IPS-18c (cell line): Measurements from ENCODE around the gene STRADA.

Source experiments
- H3K4me3 ChIP-seq: 2 replicates; pipeline ENCODE4 v1.7.0; 2013; ENCODE audit warnings: low read depth, mild to moderate bottlenecking, low read length, moderate library complexity; ENCODE audit not compliant: insufficient read depth
- H3K9me3 ChIP-seq: one replicate; pipeline ENCODE4 v1.6.1; 2013; ENCODE audit warnings: mild to moderate bottlenecking, low read length, moderate library complexity; ENCODE audit not compliant: control insufficient read depth, insufficient read depth

Gene STRADA

GRCh38 chr17:63696381-63696961 is 45.1 kb downstream of the STRADA start:
- Histone ChIP-seq H3K9me3 (no peaks in the 10 kb centered on the region), H3K4me3 (no peak overlapping the region)

- H3K4me3 ChIP-seq, result no peak overlapping the region
- H3K9me3 ChIP-seq, result no peaks in the 10 kb centered on the region
Measured at GRCh38 chr17:63695889-63696288, 45.7 kb downstream of the STRADA start.

- Histone ChIP-seq H3K9me3 (no peaks in the 10 kb centered on the region), H3K4me3 (no peak overlapping the region)
Measured at GRCh38 chr17:63694950-63695773, 46.4 kb downstream of the STRADA start.

GRCh38 chr17:63694229-63694949 is 47.2 kb downstream of the STRADA start:
- Histone ChIP-seq H3K4me3 (no peak overlapping the region), H3K9me3 (no peaks in the 10 kb centered on the region)

- Histone ChIP-seq H3K9me3 (no peaks in the 10 kb centered on the region), H3K4me3 (no peak overlapping the region)
Measured at GRCh38 chr17:63693411-63694113, 48.0 kb downstream of the STRADA start.

GRCh38 chr17:63692195-63692816 is 49.3 kb downstream of the STRADA start:
- Histone ChIP-seq H3K9me3 (no peaks in the 10 kb centered on the region), H3K4me3 (no peak overlapping the region)

GRCh38 chr17:63689479-63689878 is 52.1 kb downstream of the STRADA start:
- no peak overlapping the region for H3K4me3 ChIP-seq

GRCh38 chr17:63688396-63689020 is 53.1 kb downstream of the STRADA start:
- Histone ChIP-seq H3K4me3 (no peak overlapping the region), H3K9me3 (no peaks in the 10 kb centered on the region)

More at GRCh38 chr17:63689479-63689878, 52.1 kb downstream of the STRADA start:
- no peaks in the 10 kb centered on the region for H3K9me3 ChIP-seq

GRCh38 chr17:63686138-63686685 is 55.4 kb downstream of the STRADA start:
- H3K4me3 ChIP-seq, result no peak overlapping the region
- no peaks in the 10 kb centered on the region for H3K9me3 ChIP-seq

GRCh38 chr17:63685578-63685977 is 56.0 kb downstream of the STRADA start:
- H3K9me3 ChIP-seq, result no peaks in the 10 kb centered on the region
- H3K4me3 ChIP-seq, result no peak overlapping the region

- Histone ChIP-seq H3K4me3 (no peak overlapping the region), H3K9me3 (no peaks in the 10 kb centered on the region)
Measured at GRCh38 chr17:63685041-63685440, 56.6 kb downstream of the STRADA start.

- H3K9me3 ChIP-seq, result no peaks in the 10 kb centered on the region
- no peak overlapping the region for H3K4me3 ChIP-seq
Measured at GRCh38 chr17:63682981-63683380, 58.6 kb downstream of the STRADA start.

GRCh38 chr17:63682441-63682840 is 59.2 kb downstream of the STRADA start:
- no peaks in the 10 kb centered on the region for H3K9me3 ChIP-seq
- H3K4me3 ChIP-seq, result no peak overlapping the region

GRCh38 chr17:63681530-63681929 is 60.1 kb downstream of the STRADA start:
- no peaks in the 10 kb centered on the region for H3K9me3 ChIP-seq
- H3K4me3 ChIP-seq, result no peak overlapping the region

GRCh38 chr17:63680700-63681099 is 60.9 kb downstream of the STRADA start:
- H3K4me3 ChIP-seq, result no peak overlapping the region

GRCh38 chr17:63679214-63679613 is 62.4 kb downstream of the STRADA start:
- H3K4me3 ChIP-seq, result no peak overlapping the region
- H3K9me3 ChIP-seq, result no peaks in the 10 kb centered on the region

More at GRCh38 chr17:63680700-63681099, 60.9 kb downstream of the STRADA start:
- H3K9me3 ChIP-seq, result no peaks in the 10 kb centered on the region
